Ishikawa (cell line): ENCODE data around the gene POLDIP2.
A peak's percentile ranks its signal among the peaks of the same experiment; 100 is the strongest.

Experiments used
- CEBPB ChIP-seq: IDR thresholded peaks from 2 replicates; pipeline ENCODE4 v1.6.1; 2012
- CREB1 ChIP-seq: IDR thresholded peaks from 2 replicates; pipeline ENCODE4 v1.6.1; 2012; ENCODE audit warnings: low read depth
- EGR1 ChIP-seq: IDR thresholded peaks from 2 replicates; pipeline ENCODE4 v1.6.1; 2012
- EP300 ChIP-seq: IDR thresholded peaks from 2 replicates; pipeline ENCODE4 v1.6.1; 2012; ENCODE audit warnings: borderline replicate concordance
- FOXM1 ChIP-seq: IDR thresholded peaks from 2 replicates; pipeline ENCODE4 v1.6.1; 2012; ENCODE audit warnings: low read depth, borderline replicate concordance
- MAX ChIP-seq: IDR thresholded peaks from 2 replicates; pipeline ENCODE4 v1.6.1; 2012
- NFIC ChIP-seq: IDR thresholded peaks from 2 replicates; pipeline ENCODE4 v1.6.1; 2012
- RAD21 ChIP-seq: IDR thresholded peaks from 2 replicates; pipeline ENCODE4 v1.6.1; 2012; ENCODE audit warnings: low read depth
- REST ChIP-seq: IDR thresholded peaks from 2 replicates; pipeline ENCODE4 v1.6.1; 2012; ENCODE audit warnings: low read depth, mild to moderate bottlenecking
- TAF1 ChIP-seq: IDR thresholded peaks from 2 replicates; pipeline ENCODE4 v1.6.1; 2012; ENCODE audit warnings: low read depth, mild to moderate bottlenecking
- TCF12 ChIP-seq: IDR thresholded peaks from 2 replicates; pipeline ENCODE4 v1.6.1; 2012; ENCODE audit warnings: low read depth
- USF1 ChIP-seq: IDR thresholded peaks from 2 replicates; pipeline ENCODE4 v1.6.1; 2012
- YY1 ChIP-seq: IDR thresholded peaks from 2 replicates; pipeline ENCODE4 v1.6.1; 2012; ENCODE audit warnings: low read depth
- ZBTB7A ChIP-seq: IDR thresholded peaks from 2 replicates; pipeline ENCODE4 v1.6.1; 2012; ENCODE audit warnings: low read depth

GRCh38 chr17:28385037-28385400, 27.7 kb upstream of the POLDIP2 start:
- TF ChIP-seq MAX (peak; percentile 74), REST (no peak), NFIC (peak; percentile 19; the same call in 1 of the 2 replicates), EP300 (no peak), CEBPB (no peak), YY1 (no peak), CREB1 (no peak), RAD21 (no peak), TAF1 (no peak; the same call in 1 of the 2 replicates), ZBTB7A (no peak), EGR1 (no peak), FOXM1 (no peak), USF1 (no peak; the same call in 1 of the 2 replicates), TCF12 (no peak)
